ENCODE measurements around the gene DNA2. TPM values are rescaled to one million over a fixed set of nuclear protein-coding genes. Genes with fewer than 3 reads are reported as not detected.

DNA2 gene
- total RNA-seq, 8 experiments from 2014 or later = 0.66 to 17.3 (median 7.3) TPM

- WGBS, 10 experiments = 75 to 100% (median 86%) methylated on average over 1 to 2 of the region's 2 CpGs; no CpG with 5 or more reads in 3 of the 10 experiments
- Histone ChIP-seq H3K27ac (no peak overlapping the region), H3K4me1 (replicated peaks in 1 of 2) (no peaks in the 10 kb centered on the region), H3K4me3 (no peak overlapping the region)
- ATAC-seq (replicated peaks in 6 of 8) = no peak
- in situ Hi-C loops (cut with MboI; ENCODE audit: low pct_unique_long_range_greater_than_20kb in 2 of 9, low sequenced_read_pairs in 9 of 9, unreplicated experiment in 9 of 9) = no loop called here
Observed at GRCh38 chr10:68367121-68367520, 104.7 kb downstream of the DNA2 start.

GRCh38 chr10:68366600-68366999, 105.2 kb downstream of the DNA2 start:
- no peak for ATAC-seq (replicated peaks in 6 of 8)
- Histone ChIP-seq H3K4me3 (no peak overlapping the region), H3K27ac (no peak overlapping the region), H3K4me1 (replicated peaks in 1 of 2) (no peaks in the 10 kb centered on the region)
- 69 to 100% (median 97%) methylated on average over 2 to 5 of the region's 5 CpGs; no CpG with 5 or more reads in 2 of the 10 experiments for WGBS, 10 experiments
- in situ Hi-C loops (cut with MboI; ENCODE audit: low pct_unique_long_range_greater_than_20kb in 2 of 9, low sequenced_read_pairs in 9 of 9, unreplicated experiment in 9 of 9) = no loop called here

GRCh38 chr10:68365611-68366010, 106.2 kb downstream of the DNA2 start:
- in situ Hi-C loops (cut with MboI; ENCODE audit: low pct_unique_long_range_greater_than_20kb in 2 of 9, low sequenced_read_pairs in 9 of 9, unreplicated experiment in 9 of 9) = no loop called here
- ATAC-seq (replicated peaks in 6 of 8) = no peak
- Histone ChIP-seq H3K27ac (no peak overlapping the region), H3K4me1 (replicated peaks in 1 of 2) (no peaks in the 10 kb centered on the region), H3K4me3 (no peak overlapping the region)
- 45 to 100% (median 83%) methylated on average over 1 to 2 of the region's 2 CpGs for WGBS, 10 experiments

GRCh38 chr10:68364101-68364886, 107.5 kb downstream of the DNA2 start:
- 41 to 100% (median 88%) methylated on average over 2 to 3 of the region's 3 CpGs for WGBS, 10 experiments
- Histone ChIP-seq H3K27ac (no peak overlapping the region), H3K4me1 (replicated peaks in 1 of 2) (no peaks in the 10 kb centered on the region), H3K4me3 (no peak overlapping the region)
- no peak for ATAC-seq (replicated peaks in 6 of 8)
- in situ Hi-C loops (cut with MboI; ENCODE audit: low pct_unique_long_range_greater_than_20kb in 2 of 9, low sequenced_read_pairs in 9 of 9, unreplicated experiment in 9 of 9) = no loop called here

Other genes starting within 250 kb of the DNA2 start
- gene ATOH7, start 239.9 kb downstream of the DNA2 start, total RNA-seq = 1 to 10 TPM in 2 of 8 experiments, under 1 TPM in 3, not detected in 3; 0.14 to 2.2 (median 0.78) TPM
- gene HNRNPH3, start 139.9 kb downstream of the DNA2 start, total RNA-seq = 100 to 1,000 TPM in 6 of 8 experiments, 10 to 100 TPM in 2; 43.5 to 183 (median 120) TPM
- 10 to 100 TPM in 2 of 8 experiments, 1 to 10 TPM in 6; 2.7 to 14.3 (median 5.9) TPM for gene PBLD, start 139.0 kb downstream of the DNA2 start, total RNA-seq
- 10 to 100 TPM; 11.5 to 54.8 (median 38.6) TPM for gene RUFY2, start 64.7 kb downstream of the DNA2 start, total RNA-seq
- 10 to 100 TPM in 6 of 8 experiments, 1 to 10 TPM in 2; 5.5 to 30.4 (median 19.4) TPM for gene SLC25A16, start 55.5 kb upstream of the DNA2 start, total RNA-seq
- gene TET1, start 88.4 kb upstream of the DNA2 start, total RNA-seq = 10 to 100 TPM in 7 of 8 experiments, under 1 TPM in 1; 0.10 to 29.8 (median 23.4) TPM
- gene CCAR1, start 249.3 kb upstream of the DNA2 start, total RNA-seq = 10 to 100 TPM; 37.1 to 93.8 (median 48.5) TPM

Data from motor neuron (in vitro differentiated cells).